ENCODE measurements around the gene MTFR1L.
"Not testable (repeated sequence)": the region's sequence is repeated elsewhere in the genome, so short reads cannot be mapped to it uniquely, and the experiment has no call there.

MTFR1L gene

DNA sequence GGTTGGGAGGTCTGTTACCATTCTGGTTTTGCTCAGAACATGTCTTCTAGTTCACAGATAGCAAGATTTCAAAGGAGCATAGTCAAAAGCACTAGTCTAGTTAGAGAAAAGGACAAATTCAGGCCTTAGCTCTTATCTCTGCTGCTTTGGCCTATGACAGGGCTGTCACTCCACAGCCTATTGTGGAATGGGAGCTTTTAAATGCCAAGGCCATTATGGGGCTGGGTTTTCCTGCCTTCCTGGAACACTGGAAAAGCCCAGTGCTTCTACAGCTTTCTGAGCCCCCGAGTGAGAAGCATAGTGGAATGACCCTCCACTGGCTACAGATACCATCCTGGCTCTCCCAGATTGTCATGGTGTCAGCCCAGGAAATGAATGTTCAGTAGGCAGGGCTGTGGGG, 9.3 kb downstream of the MTFR1L start:
- DNase-seq = no peak

DNA sequence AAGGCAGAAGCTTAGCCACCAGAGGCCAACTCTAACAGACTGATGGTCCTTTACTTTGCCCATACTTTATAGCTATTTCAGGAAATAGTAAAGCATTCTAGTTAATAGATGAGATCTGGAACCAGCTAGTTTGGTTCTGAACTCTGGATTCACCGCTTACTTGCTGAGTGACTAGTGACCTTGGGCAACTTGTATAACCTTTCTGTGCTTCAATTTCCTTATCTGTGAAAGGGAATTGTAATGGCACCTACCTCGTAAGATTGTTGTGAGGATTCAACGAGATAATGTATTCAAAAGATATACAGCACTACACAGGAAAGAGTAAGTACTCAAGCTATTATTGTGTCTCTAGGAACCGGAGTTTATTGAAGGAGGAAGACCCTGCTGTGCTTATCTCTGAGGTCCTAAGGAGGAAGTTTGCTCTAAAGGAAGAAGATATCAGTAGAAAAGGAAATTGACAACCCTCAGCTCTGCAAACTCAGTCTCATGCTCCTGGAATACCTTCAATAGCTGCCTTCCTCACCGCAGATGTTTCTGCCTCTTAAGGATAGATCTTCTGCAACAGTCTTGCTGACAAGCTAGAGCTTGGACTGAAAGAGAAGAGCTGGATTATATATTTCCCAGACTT, 11.9 kb downstream of the MTFR1L start:
- no peak for DNase-seq

DNA sequence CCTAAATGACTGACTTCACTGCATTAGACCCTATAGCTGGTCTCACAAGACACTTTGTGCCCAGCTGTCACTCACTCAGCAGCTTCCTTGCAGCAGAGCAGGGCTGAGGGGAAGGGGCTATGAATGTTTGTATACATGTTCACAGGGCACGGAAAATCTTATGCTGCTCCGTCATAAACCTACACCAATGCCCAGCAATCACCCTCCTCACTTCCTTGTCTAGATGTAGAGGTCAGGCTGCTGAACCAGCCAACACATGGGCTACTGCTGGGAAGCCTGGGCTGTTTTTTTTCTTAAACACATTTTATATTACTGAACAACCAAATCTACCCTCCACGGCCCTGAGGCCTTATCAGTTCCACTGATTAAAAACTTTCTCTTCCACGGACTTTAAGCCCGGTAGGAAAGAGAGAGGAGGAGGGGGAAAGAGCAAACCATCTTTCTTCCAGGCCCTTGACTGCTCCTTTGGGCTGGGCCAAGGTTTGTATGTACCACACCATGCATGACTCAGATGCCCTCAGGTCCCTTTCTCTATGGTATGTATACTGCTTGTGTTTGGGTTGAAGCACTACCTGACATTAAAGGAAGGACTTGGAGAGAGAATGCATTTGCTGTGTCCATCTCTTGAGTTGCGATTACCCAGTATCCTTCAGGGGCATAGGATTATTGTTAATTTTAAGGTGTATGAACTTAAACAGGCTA, 12.7 kb downstream of the MTFR1L start:
- no peak for DNase-seq

DNA sequence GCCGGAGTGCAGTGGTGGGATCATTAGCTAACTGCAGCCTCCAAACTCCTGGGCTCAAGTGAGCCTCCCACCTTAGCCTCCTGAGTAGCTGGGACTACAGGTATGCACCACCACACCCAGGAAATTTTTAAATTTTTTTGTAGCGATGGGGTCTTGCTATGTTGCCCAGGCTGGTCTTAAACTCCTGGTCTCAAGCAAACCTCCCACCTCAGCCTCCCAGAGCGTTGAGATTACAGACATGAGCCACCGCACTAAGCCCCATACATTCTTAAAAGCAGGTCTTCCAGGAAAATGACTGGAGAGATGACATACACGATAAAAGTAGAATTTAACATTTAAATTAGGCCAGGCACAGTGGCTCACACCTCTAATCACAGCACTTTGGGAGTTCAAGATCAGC, 13.4 kb downstream of the MTFR1L start:
- DNase-seq = no peak

DNA sequence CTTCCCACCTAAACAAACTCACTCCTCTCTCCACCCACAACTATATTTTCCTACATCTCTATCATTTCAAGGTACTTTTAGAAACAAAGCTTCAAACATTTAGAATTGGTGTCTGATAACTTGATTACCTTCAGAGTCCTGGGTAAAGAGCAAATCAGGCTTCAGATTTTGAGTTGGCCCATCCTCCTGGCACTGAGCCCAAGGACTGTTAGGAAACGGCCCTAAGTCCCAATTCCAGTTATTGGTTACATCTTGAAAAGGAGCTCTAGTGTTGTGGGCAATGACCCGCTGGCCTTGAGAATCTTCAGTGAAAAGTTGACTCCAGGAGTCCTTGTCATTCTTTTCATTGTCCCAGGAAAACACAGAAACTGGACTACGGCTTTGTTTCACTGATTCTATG, 15.1 kb downstream of the MTFR1L start:
- no peak for DNase-seq

DNA sequence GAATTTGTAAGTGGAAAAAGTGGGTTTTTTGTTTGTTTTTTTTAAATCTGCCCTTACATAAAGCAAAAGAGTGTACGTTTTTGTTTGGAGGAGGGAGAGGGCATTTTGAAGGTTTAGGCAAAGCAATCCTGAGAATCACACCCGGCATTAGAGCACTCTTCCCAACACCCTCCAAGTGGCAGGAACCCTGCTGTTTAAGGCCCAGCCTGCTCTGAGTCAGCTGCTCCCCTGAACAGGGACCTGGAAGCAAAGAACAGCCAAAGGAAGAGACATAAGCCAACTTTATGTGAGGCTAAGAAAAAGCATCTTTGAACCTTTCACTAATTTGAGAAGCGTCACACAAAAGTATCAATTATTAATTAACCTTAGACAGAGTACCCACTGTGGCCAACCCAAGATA, 16.9 kb downstream of the MTFR1L start:
- no peak for DNase-seq

DNA sequence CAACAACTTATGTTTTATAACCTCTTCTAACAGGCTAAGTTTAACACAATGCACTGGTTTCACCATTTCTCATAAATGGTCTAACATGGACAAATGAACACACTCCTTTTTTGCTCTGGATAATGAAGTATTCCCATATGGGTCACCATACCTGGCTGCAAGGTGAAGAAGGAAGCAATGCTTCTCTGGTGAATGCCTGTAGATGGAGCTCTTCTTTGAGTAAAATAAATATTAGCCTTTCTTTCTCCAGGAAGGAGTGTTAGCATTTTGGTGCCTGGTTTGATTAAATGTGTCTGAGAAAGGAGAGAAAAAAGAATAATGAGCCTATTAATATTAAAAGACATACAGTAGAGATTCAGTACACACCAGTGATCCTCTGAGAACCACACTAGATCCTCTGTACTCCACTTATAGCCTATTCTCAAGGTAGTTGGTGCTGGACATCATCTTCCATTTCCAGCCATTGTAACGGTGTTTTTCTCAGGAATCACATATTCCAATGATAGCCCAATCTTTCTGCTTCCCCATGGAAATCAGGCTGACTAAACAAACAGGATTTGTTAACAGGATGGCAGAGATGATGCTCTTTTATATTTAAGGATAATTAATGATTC, 17.6 kb downstream of the MTFR1L start:
- no peak for DNase-seq

DNA sequence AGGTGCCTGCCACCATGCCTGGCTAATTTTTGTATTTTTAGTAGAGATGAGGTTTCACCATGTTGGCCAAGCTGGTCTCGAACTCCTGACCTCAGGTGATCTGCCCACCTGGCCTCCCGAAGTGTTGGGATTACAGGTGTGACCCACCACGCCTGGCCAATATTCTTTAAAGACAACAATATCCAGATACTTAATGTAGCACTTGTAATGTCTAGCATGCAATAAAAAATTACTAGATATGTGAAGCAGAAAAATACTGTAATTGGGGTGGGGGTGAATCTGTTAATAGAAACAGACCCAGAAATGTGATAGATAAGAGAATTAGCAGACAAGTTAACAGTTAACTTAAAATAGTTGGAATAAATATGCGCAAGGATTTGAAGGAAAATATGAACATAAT, 20.1 kb downstream of the MTFR1L start:
- DNase-seq = not testable (repeated sequence)

DNA sequence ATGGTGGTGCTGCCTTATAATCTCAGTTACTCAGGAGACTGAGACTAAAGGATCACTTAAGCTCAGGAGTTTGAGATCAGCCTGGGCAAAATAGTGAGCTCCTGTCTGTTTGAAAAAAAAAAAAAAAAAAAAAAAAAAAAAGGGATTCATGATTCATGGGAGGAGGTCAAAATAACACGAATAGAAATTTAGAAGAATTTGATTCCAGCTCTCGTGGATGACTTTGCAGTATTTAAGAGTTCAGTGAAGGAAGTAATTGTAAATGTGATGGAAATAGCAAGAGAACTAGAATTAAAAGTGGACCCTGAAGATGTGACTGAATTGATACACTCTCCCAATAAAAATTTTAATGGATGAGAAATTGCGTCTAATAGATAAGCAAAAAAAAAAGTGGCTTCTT, 23.7 kb downstream of the MTFR1L start:
- DNase-seq = no peak

DNA sequence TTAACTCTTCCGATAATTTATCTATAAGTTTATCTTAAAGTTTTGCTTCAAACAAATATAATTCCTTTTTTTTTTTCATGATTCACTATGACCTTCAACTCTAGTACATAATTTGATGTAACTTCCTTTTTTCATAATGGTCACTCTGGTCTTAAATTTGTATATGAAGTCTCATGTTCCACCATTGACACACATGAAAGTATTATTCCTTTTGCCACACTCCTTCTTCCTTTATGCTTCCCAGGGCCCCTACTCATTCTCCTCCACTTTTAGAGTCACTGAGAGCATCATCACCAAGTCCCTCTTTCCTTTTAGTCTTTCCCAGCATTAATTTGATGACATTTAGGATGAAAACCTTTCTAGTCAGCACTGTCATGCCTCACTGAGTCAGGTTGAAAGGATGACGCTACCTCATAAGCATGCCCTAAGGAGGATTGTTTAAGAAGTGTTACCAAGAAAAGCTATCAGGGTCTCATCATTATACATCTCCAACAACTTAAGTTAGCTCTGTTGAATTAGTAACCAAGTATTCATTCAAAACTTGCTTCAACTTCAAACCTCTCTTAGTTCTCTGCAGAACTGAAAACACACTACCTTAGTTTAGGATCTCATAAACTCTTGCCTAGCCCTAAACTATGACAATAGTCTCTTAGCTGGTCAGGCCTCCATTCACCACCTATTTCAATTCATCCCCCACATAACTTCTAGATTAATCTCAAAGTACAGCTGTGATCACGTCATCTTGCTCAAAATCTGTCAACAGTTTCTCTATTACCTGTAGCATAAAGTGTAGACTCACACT, 25.0 kb downstream of the MTFR1L start:
- DNase-seq = no peak

DNA sequence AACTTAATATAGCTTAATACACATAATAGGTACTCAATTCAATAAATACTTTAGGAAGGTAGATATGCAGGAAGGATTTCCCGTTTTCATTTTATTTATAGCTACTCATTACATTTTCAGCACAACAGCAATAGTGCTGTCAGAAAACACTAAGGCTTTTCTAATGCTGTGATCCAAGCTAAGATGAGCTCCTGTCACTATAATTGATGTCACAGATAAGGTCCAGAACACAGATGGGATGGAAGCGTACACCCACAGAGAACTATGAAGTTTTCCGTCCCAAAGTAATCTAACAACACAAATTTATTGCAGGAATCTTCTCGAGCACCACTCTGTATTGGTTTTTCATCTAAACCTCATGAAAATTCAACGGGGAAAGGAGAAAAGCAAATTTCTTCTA, 25.9 kb downstream of the MTFR1L start:
- no peak for DNase-seq

DNA sequence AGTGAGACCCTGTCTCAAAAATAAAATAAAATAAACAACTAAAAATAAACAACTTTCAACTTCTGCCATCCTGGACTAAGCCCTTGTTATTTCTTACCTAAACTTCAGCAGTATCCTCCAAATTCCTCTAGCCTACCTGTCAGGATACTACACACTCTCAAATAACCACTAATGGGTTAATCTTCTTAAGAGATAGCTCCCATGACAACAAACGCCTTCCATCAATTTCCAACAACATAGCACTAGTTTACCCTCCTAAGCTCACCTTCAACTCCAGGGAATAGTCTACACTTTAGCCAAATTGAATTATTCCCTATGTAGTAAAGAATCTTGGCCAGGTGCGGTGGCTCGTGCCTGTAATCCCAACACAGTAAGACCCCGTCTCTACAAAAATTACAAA, 28.2 kb downstream of the MTFR1L start:
- no peak for DNase-seq

DNA sequence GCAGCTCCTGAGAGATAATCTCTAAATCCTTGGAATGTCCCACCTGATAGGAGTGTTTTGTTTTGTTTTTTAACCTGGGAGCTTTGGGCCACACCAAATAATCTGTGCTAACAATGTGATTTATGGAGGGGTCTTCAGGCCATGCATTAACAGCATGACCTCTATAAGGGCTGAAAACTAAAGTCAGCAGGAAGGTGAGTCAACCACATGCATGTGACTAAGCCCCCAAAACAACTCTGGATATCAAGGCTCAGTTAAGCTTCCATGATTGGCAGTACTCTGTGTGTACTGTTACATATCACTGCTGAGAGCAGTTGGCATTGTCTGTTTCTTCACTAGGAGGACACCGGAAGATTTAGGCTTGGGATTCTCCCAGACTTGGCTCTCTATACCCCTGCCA, 28.8 kb downstream of the MTFR1L start:
- no peak for DNase-seq

DNA sequence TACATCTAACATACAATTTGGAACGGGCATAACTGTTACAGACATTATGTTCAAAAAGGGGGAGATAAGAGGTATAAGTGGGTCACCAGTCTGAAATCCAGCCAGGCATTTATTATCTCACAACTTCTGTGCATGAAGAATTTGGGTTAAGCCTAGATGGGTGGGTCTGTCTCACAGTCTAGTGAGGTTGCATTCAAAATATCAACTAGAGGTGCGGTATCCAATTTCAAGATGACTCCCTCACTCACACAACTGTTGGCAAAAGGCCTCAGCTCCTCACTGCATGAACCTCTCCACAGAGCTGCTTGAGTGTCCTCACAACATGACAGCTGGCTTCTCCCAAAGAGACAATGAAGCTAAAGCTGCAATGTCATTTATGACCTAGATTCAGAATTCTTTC, 34.8 kb downstream of the MTFR1L start:
- no peak for DNase-seq

DNA sequence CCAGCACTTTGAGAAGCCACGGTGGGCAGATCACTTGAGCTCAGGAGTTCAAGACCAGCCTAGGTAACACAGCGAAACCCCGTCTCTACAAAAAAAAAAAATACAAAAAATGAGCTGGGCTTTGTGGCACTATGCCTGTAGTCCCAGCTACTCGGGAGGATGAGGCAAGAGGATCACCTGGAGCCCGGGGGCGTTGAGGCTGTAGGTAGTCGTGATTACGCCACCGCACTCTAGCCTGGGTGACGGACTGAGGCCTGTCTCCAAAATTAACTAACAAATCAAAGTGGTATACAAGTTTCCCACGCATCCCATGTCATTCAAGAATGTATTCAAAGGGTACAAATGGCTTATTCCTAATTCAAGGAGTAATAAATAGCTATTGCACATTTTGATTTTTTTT, 37.1 kb downstream of the MTFR1L start:
- no peak for DNase-seq

DNA sequence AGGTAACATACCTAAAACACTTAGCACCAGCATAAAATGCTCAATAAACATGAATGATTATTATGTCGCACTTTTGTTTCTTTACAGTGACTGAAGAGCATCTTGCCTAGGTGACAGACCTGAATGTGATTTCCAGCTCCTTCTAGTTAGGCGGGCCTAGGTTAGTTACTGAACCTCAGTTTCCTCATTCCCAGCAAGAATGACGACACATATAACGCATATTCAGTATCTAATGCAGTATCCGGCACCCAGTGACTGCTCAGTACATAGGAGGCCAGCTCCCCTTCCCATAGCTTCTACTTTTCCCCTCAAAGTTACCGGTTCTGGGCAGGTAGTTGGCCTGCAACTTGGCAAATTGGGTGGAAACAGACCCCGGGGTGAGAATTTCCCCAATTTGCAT, 38.7 kb downstream of the MTFR1L start:
- no peak for DNase-seq

DNA sequence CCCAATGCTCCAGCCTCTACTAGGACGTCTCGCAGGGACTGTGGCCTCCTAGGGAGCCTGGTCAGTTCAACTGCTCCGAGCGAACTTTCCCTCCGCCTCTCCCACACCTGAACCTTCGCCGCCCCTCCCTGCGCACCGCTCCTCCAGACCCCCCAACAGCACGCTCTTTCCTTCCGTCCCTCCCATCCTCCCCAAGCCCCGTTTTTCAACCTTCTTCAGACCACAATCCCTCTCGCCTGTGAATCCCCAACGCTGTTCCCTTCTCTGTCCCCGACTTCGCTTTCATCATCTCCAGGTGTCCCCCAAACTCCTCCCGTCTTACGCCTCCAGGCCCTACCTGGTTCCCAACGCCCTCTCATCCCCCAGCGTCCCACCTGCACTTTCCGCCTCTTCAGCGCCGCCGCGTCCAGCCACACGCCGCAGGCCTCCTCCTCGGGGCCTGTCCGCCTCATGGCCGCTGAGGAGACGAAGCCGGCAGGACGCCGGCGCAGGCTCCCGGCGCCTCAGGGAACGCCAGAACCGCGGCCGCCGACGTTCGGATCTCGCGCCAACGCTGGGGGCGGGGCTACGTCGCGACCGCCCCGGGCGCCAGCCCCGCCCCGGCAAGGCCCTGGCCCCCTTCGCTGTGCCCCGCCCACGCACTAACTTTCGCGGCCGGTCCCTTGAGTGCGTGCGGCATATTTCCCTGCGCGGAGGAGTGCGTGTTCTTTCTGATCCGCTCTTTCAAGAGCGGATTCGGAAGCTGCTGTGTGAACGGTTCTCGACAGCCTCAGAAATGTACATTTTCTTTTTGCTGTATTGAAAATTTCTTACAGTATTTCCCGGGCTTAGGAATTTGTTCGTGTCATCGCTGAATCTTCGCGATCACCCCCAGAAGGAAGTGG, 39.4 kb downstream of the MTFR1L start, which contains the start of gene AUNIP:
AUNIP (minus strand) TSS at position 552 of the 884 bp plus-strand sequence; CDS start at position 452, 100 bp downstream.
- peak; percentile 60 to 70 for DNase-seq

DNA sequence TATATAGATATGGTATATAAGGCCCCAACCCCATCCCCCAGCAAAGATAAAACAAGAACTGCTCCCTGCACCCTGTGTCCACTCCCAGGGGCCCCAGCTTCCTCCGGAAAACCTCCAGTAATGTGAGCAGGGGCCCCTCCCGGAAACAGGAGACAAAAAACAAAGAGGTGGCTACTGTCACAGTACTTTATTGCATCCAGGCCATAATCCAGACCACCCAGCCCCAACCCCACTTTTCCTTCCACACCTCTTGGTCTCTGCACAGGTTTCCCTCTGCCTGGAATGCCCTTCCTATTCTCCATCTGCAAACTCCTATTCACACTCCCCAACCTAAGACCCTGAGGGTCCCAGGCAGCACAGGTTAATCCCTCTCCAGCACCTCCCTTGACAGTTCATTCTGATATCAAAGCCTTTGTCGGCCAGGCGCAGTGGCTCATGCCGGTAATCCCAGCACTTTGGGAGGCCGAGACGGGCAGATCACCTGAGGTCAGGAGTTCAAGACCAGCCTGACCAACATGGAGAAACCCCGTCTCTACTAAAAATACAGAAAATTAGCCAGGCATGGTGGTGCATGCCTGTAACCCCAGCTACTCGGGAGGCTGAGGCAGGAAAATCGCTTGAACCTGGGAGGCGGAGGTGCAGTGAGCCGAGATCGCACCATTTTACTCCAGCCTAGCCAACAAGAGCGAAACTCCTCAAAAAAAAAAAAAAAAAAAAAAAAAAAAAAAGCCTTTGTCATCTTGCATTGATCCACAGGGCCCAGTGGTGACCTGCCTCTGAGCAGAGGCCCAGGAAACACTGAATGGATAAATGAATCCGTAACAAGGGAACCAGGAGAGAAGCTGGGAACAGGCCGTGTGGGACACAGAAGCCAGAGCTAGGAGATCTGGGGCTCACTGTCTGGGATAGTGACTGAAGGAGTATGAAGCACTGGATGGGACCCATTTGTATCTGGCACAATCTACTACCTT, 41.8 kb downstream of the MTFR1L start:
- DNase-seq = no peak

DNA sequence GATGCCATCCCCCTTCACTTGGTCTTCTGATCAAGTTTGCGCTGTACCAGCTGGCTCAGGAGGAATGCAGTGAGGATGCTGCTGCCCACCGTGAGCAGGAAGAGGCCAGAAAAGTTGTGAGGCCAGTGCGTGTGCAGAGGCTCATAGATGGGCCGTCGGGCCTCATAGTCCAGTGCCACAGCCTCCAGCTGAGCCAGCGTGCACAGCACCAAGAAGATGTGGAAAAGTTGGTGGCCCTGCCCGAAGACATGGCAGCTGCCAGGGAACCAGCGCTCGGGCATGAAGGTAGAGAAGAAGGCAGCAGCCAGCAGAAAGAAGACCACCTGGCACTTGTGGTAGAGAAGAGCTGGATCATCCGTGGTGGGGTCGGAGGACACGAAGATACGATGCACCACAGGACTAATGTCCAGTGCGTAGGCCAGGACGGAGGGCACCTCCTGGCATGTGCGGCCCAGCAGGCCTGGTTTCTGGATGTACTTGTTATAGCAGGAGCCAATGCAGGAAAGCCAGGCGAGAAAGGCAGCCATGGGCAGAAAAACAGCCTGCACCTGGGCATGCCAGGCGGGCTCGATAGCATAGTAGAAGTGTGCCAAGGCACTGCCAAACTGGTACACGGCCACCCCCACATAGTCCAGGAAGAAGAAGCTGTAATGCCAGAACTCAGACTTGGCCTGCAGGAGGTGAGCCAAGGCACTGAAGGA, 43.2 kb downstream of the MTFR1L start:
- DNase-seq = no peak

DNA sequence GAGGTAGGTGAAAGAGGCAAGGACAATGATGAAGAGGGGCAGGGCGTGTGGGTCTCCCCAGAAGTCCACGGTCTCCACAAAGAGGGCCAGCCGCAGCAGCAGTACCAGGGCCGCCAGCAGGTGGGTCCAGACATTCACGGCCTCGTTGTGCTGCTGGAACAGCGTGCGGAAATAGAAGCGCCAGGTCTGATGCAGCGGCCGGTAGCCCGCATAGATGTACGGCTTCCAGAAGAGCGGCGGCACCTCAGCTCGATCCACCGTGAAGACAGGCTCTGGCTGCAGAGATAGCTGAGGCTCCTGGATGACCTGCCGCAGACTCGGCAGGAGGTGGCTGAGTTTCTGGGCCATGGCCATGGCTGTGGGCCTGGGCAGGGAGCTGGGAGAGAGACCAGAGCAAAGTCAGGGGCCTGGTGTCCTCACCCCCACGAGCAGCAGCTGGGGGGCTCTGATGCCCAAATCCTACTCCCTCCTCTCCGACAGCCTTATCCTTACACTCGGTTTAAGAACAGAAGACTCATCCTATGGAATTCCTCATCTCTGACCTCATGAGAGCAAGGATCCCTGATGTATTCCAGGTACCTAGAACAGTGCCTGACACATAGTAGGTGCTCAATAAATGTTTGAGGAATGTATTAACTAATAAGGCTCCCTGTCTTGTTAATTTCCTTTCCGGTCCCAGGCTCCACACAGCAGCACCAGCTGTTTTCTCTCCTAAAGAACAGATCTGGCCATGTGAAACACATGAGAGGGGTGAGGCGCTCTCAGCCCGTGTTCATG, 43.9 kb downstream of the MTFR1L start:
- no peak for DNase-seq
